ENCODE results near the gene LMF1.
"Not testable (repeated sequence)": the region's sequence is repeated elsewhere in the genome, so short reads cannot be mapped to it uniquely, and the experiment has no call there.

DNA sequence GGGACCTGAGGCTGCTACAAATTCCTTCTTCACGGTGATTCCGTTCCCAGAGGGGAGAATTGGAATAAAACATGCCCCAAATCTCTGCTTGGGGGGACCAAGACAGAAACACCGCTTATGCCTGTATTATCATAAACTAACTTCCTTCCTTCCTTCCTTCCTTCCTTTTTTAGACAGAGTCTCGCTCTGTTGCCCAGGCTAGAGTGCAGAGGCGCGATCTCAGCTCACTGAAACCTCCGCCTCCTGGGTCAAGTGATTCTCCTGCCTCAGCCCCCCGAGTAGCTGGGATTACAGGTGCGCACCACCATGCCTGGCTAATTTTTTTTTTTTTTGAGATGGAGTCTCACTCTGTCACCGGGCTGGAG is 150.8 kb downstream of the LMF1 start:
- not testable (repeated sequence) for TF ChIP-seq POLR2AphosphoS5, EP300, POLR2A (IDR thresholded peaks at IDR 0.05)
- TF ChIP-seq, protein P1, sequence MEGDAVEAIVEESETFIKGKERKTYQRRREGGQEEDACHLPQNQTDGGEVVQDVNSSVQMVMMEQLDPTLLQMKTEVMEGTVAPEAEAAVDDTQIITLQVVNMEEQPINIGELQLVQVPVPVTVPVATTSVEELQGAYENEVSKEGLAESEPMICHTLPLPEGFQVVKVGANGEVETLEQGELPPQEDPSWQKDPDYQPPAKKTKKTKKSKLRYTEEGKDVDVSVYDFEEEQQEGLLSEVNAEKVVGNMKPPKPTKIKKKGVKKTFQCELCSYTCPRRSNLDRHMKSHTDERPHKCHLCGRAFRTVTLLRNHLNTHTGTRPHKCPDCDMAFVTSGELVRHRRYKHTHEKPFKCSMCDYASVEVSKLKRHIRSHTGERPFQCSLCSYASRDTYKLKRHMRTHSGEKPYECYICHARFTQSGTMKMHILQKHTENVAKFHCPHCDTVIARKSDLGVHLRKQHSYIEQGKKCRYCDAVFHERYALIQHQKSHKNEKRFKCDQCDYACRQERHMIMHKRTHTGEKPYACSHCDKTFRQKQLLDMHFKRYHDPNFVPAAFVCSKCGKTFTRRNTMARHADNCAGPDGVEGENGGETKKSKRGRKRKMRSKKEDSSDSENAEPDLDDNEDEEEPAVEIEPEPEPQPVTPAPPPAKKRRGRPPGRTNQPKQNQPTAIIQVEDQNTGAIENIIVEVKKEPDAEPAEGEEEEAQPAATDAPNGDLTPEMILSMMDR (IDR thresholded peaks at IDR 0.05): not testable (repeated sequence)
